ENCODE data around the gene SYTL4. TPM values are rescaled to one million over a fixed set of nuclear protein-coding genes. Genes with fewer than 3 reads are reported as not detected.
A peak's percentile ranks its signal among the peaks of the same experiment; 100 is the strongest.
"Not testable (repeated sequence)": the region's sequence is repeated elsewhere in the genome, so short reads cannot be mapped to it uniquely, and the experiment has no call there.

The SYTL4 gene
- total RNA-seq (100 to 1,000 TPM in 4 of 7 donors, 10 to 100 TPM in 3; 42.0 to 132 (median 112) TPM), polyA plus RNA-seq (10 to 100 TPM; 61.1 to 68.0 TPM)
- long read RNA-seq, donor 1, transcript SYTL4-202 (17 exons, 3,737 nt): major isoform, 6 of 132 reads
- long read RNA-seq, donor 1, transcript SYTL4-201 (17 exons, 2,335 nt): major isoform, 6 of 132 reads
- long read RNA-seq, donor 1, partial matches to known transcripts: 35 of 132 reads
- long read RNA-seq, donor 1, other reads (novel, unspliced or antisense): 80 of 132 reads
- long read RNA-seq, donor 2, partial matches to known transcripts: 0 of 1 reads
- long read RNA-seq, donor 2, other reads (novel, unspliced or antisense): 0 of 1 reads
- long read RNA-seq, donor 3, transcript SYTL4-201 (17 exons, 2,335 nt): major isoform, 38 of 191 reads
- long read RNA-seq, donor 3, transcript SYTL4-202 (17 exons, 3,737 nt): minor isoform, 11 of 191 reads
- long read RNA-seq, donor 3, partial matches to known transcripts: 24 of 191 reads
- long read RNA-seq, donor 3, other reads (novel, unspliced or antisense): 112 of 191 reads

GRCh38 chrX:100731441-100732281 is at the start of gene SYTL4:
Gene SYTL4, minus strand, starts transcription at chrX:100732121. Its CDS starts 30,084 bp downstream, at chrX:100702037.
- Histone ChIP-seq H3K36me3 (no peaks in the 10 kb centered on the region), H3K4me1 (ENCODE audit: insufficient read depth) (no peaks in the 10 kb centered on the region), H3K27ac (peak within 1 kb of the TSS; percentile 50 to 86), H3K4me3 (peak within 1 kb of the TSS; percentile 53), H3K9me3 (no peaks in the 10 kb centered on the region), H3K27me3 (no peaks in the 10 kb centered on the region)
- intact Hi-C loops (cut with DNase I): no loop called here
- peak; percentile 70 to 78 (median 71) for DNase-seq
- WGBS, 3 donors: 28 to 38% (median 28%) methylated on average over 60 of the region's 60 CpGs
- TF ChIP-seq EP300 (IDR thresholded peaks at IDR 0.05) (no peak), POLR2A (IDR thresholded peaks at IDR 0.05) (peak; percentile 38)

GRCh38 chrX:100769439-100769838 is 37.5 kb upstream of the SYTL4 start:
- H3K4me1 ChIP-seq (ENCODE audit: insufficient read depth); H3K4me3 ChIP-seq; H3K36me3 ChIP-seq; H3K9me3 ChIP-seq; H3K27ac ChIP-seq; H3K27me3 ChIP-seq; DNase-seq: not testable (repeated sequence)
- 72 to 83% (median 77%) methylated on average over 6 of the region's 6 CpGs for WGBS, 3 donors
- intact Hi-C loops (cut with DNase I): loop anchor here in 3 of 4 donors (2.0 to 5.0 kb wide), 2 partner anchors 82 to 83 kb away; no protein-coding TSS in a partner anchor

GRCh38 chrX:100768679-100769338 is 36.9 kb upstream of the SYTL4 start:
- 22 to 25% (median 24%) methylated on average over 7 of the region's 7 CpGs for WGBS, 3 donors
- intact Hi-C loops (cut with DNase I): loop anchor here in 3 of 4 donors (2.0 to 5.0 kb wide), 2 partner anchors 82 kb away; no protein-coding TSS in a partner anchor

GRCh38 chrX:100750883-100751282 is 19.0 kb upstream of the SYTL4 start:
- no peak for TF ChIP-seq CTCF (IDR thresholded peaks at IDR 0.05)
- no peak for TF ChIP-seq EP300 (IDR thresholded peaks at IDR 0.05)
- TF ChIP-seq POLR2A (IDR thresholded peaks at IDR 0.05): no peak
- intact Hi-C loops (cut with DNase I): no loop called here
- Histone ChIP-seq H3K4me3 (no peak overlapping the region), H3K36me3 (no peaks in the 10 kb centered on the region), H3K27me3 (no peaks in the 10 kb centered on the region), H3K9me3 (no peaks in the 10 kb centered on the region), H3K27ac (no peak overlapping the region), H3K4me1 (ENCODE audit: insufficient read depth) (peaks cover 1% of the 10 kb centered on the region)
- no peak for DNase-seq
- WGBS, 3 donors: 47 to 56% (median 52%) methylated on average over 1 of the region's 1 CpG

More at GRCh38 chrX:100768679-100769338, 36.9 kb upstream of the SYTL4 start:
- TF ChIP-seq CTCF (IDR thresholded peaks at IDR 0.05) (peak; percentile 86 to 99 (median 98)), EP300 (IDR thresholded peaks at IDR 0.05) (no peak)
- Histone ChIP-seq H3K36me3 (no peaks in the 10 kb centered on the region), H3K9me3 (no peaks in the 10 kb centered on the region), H3K4me3 (no peak overlapping the region), H3K27me3 (no peaks in the 10 kb centered on the region), H3K4me1 (ENCODE audit: insufficient read depth) (no peaks in the 10 kb centered on the region), H3K27ac (no peak overlapping the region)
- peak; percentile 74 to 92 (median 88) for DNase-seq

GRCh38 chrX:100748108-100748507 is 16.2 kb upstream of the SYTL4 start:
- TF ChIP-seq CTCF (IDR thresholded peaks at IDR 0.05): no peak
- no peak for TF ChIP-seq POLR2A (IDR thresholded peaks at IDR 0.05)
- TF ChIP-seq EP300 (IDR thresholded peaks at IDR 0.05): no peak
- 64 to 75% (median 73%) methylated on average over 2 of the region's 2 CpGs for WGBS, 3 donors
- H3K27ac ChIP-seq: peak overlapping the region in 1 of 2 donors; percentile 63
- no peak for DNase-seq
- H3K36me3 ChIP-seq: no peaks in the 10 kb centered on the region
- intact Hi-C loops (cut with DNase I): no loop called here
- no peaks in the 10 kb centered on the region for H3K9me3 ChIP-seq
- no peak overlapping the region for H3K4me3 ChIP-seq
- peaks cover 5% of the 10 kb centered on the region for H3K4me1 ChIP-seq (ENCODE audit: insufficient read depth)
- H3K27me3 ChIP-seq: no peaks in the 10 kb centered on the region
